Right atrium auricular region (tissue), 2 donors: ENCODE measurements around the gene OSBPL7. TPM values are rescaled to one million over a fixed set of nuclear protein-coding genes. Genes with fewer than 3 reads are reported as not detected.

ENCODE experiments used
- DNase-seq: peaks from one replicate; pipeline ENCODE4 v3.0.0-alpha.2; 2019; ENCODE audit warnings: low spot score
- H3K27ac ChIP-seq, 2 donors: fragments of 200-600 bp; sonication (generic); 1 replicate in 1 of 2; 2 replicates in 1 of 2; pipeline ENCODE4 v1.5.1; 2016 to 2019
- H3K27me3 ChIP-seq, 2 donors: fragments of 200-600 bp; sonication (generic); one replicate each; pipeline versions ENCODE4 v1.5.1 to v1.6.0; 2017 to 2019
- H3K36me3 ChIP-seq: fragments of 200-600 bp; sonication (generic); one replicate; pipeline ENCODE4 v1.5.1; 2016
- H3K4me1 ChIP-seq, 2 donors: fragments of 200-600 bp; sonication (generic); one replicate each; pipeline versions ENCODE4 v1.5.1 to v1.6.0; 2017 to 2019
- H3K4me3 ChIP-seq, 2 donors: fragments of 200-600 bp; sonication (generic); 1 replicate in 1 of 2; 2 replicates in 1 of 2; pipeline ENCODE4 v1.5.1; 2017 to 2019; ENCODE audit warnings: mild to moderate bottlenecking in 1 of 2, moderate library complexity in 1 of 2
- H3K9me3 ChIP-seq, 2 donors: fragments of 200-600 bp; sonication (generic); one replicate each; pipeline ENCODE4 v1.5.1; 2019
- total RNA-seq, 2 donors: library from RNA; depleted of rRNA; stranded (reverse); fragments of >200 nt; gene quantifications; one replicate each; pipeline ENCODE4 v1.1.0, GENCODE V29; 2016
- TF ChIP-seq, protein P1 (sequence below), 2 donors: fragments of 200-600 bp; sonication (generic); IDR thresholded peaks; one replicate each; pipeline ENCODE4 v1.5.1; 2019; ENCODE audit warnings: antibody characterized with exemption in 2 of 2

OSBPL7 gene
- total RNA-seq, 2 donors from 2014 or later: 2.3 to 3.6 TPM

DNA sequence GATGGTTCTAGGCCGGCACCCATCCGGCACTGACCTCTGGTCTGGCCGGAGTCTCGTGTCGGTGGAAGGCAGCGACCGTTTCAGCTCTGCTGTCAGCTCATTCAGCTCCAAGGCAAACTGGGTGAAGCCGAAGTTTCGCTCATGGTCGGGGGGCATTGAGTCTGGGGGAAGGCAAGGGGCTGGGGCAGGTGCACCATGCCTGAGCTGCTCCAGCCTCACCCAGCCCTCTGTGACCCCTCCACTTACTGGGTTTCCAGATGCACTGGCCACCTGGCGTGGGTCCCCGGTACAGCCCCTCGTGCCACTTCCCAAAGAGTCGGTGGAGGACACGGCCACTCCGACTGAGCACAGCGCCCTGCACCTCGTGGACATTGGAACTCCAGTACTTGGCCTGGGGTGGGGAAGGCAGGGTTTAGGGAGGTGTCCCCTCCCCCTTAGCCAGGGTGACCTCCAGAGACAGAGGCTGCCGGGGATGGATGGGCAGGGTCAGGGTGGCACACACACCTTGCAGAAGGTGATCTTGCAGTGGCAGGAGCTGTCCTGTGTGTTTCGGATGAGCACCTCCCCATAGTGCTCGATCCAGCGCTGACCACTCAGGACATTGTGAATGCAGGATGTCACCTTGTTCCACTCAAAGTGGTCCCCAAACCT is 12.6 kb downstream of the OSBPL7 start:
- Histone ChIP-seq H3K9me3 (no peaks in the 10 kb centered on the region), H3K4me1 (peaks cover 0 to 22% of the 10 kb centered on the region in 2 donors), H3K4me3 (no peak overlapping the region), H3K27me3 (no peaks in the 10 kb centered on the region), H3K36me3 (peaks cover 30% of the 10 kb centered on the region), H3K27ac (no peak overlapping the region)
- DNase-seq: no peak
- TF ChIP-seq, protein P1, sequence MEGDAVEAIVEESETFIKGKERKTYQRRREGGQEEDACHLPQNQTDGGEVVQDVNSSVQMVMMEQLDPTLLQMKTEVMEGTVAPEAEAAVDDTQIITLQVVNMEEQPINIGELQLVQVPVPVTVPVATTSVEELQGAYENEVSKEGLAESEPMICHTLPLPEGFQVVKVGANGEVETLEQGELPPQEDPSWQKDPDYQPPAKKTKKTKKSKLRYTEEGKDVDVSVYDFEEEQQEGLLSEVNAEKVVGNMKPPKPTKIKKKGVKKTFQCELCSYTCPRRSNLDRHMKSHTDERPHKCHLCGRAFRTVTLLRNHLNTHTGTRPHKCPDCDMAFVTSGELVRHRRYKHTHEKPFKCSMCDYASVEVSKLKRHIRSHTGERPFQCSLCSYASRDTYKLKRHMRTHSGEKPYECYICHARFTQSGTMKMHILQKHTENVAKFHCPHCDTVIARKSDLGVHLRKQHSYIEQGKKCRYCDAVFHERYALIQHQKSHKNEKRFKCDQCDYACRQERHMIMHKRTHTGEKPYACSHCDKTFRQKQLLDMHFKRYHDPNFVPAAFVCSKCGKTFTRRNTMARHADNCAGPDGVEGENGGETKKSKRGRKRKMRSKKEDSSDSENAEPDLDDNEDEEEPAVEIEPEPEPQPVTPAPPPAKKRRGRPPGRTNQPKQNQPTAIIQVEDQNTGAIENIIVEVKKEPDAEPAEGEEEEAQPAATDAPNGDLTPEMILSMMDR (IDR thresholded peaks at IDR 0.05): no peak

- H3K27me3 ChIP-seq: no peaks in the 10 kb centered on the region
- H3K9me3 ChIP-seq: no peaks in the 10 kb centered on the region
- peaks cover 24% of the 10 kb centered on the region for H3K36me3 ChIP-seq
- H3K27ac ChIP-seq: no peak overlapping the region
- no peak overlapping the region for H3K4me3 ChIP-seq
- peaks cover 0 to 22% of the 10 kb centered on the region in 2 donors for H3K4me1 ChIP-seq
- DNase-seq: no peak
- TF ChIP-seq, protein P1 (IDR thresholded peaks at IDR 0.05): no peak
Measured at GRCh38 chr17:47808036-47808829, 13.4 kb downstream of the OSBPL7 start.

DNA sequence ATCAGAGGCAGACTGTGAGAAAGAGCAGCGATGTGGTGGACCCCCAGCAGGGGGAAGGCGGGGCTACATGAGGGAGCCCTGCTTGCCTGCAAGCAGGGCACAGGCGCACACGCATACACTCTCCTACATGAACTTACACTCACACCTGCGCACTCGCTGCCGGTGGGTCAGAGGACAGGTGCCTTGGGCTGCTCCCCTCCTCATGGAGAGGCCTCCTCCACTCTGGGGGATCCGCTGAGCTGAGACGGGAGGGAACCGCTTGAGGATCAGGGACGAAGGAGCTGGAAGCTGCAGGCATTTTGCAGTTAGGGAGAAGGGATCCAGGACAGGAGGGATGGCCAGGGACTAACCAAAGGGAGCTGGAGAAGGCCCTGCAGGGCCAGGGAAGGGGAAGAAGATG is 14.2 kb downstream of the OSBPL7 start:
- no peak for DNase-seq
- TF ChIP-seq, protein P1 (IDR thresholded peaks at IDR 0.05): no peak
- Histone ChIP-seq H3K27me3 (no peaks in the 10 kb centered on the region), H3K27ac (no peak overlapping the region), H3K4me1 (peaks cover 0 to 22% of the 10 kb centered on the region in 2 donors), H3K4me3 (no peak overlapping the region), H3K9me3 (no peaks in the 10 kb centered on the region), H3K36me3 (peaks cover 20% of the 10 kb centered on the region)

- no peak for DNase-seq
- Histone ChIP-seq H3K4me1 (peaks cover 0 to 22% of the 10 kb centered on the region in 2 donors), H3K36me3 (peaks cover 20% of the 10 kb centered on the region), H3K4me3 (no peak overlapping the region), H3K27ac (no peak overlapping the region), H3K27me3 (no peaks in the 10 kb centered on the region), H3K9me3 (no peaks in the 10 kb centered on the region)
- TF ChIP-seq, protein P1 (IDR thresholded peaks at IDR 0.05): no peak
Measured at GRCh38 chr17:47806913-47807255, 14.7 kb downstream of the OSBPL7 start.

DNA sequence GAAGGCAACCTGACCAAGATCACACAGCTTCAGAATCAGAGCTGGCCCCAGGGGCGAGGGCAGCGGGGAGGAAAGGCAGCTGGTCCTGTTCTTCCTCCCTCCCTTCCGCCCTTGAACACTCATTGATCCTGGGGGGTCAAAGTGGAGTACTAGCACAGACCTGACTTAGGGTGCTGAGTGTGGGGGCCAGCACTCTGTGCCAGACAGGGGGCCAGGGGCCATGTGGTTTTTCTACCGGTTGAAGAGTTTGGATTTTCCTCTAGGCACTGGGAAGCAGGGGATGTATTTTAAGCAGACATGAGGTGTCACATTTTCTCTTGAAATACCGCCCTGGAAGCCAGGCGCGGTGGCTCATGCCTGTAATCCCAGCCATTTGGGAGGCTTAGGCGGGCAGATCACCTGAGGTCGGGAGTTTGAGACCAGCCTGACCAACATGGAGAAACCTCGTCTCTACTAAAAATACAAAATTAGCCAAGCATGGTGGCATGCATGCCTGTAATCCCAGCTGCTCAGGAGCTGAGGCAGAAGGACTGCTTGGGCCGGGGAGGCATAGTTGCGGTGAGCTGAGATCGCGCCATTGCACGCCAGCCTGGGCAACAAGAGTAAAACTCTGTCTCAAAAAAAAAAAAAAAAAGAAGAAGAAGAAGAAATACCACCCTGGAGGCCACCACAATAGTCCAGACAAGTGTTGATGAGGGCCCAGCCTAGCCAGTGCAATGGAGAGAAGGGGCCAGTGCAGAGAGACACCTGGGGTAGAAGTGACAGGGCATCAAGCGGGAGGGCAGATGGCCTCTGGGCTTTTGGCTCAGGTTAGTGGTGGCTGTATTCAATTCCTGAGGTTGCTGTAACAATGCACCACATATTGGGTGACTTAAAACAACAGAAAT is 15.3 kb downstream of the OSBPL7 start:
- Histone ChIP-seq H3K27ac (peak overlapping the region; percentile 70 to 78), H3K4me3 (no peak overlapping the region), H3K4me1 (peaks cover 0 to 20% of the 10 kb centered on the region in 2 donors), H3K9me3 (no peaks in the 10 kb centered on the region), H3K27me3 (no peaks in the 10 kb centered on the region), H3K36me3 (peaks cover 20% of the 10 kb centered on the region)
- TF ChIP-seq, protein P1 (IDR thresholded peaks at IDR 0.05): no peak
- no peak for DNase-seq
